ENCODE data around the gene IL19. TPM values are rescaled to one million over a fixed set of nuclear protein-coding genes. Genes with fewer than 3 reads are reported as not detected.

The IL19 gene
- total and polyA plus RNA-seq, 3 donors from 2014 or later, result 0.37 TPM; not detected in 2

DNA sequence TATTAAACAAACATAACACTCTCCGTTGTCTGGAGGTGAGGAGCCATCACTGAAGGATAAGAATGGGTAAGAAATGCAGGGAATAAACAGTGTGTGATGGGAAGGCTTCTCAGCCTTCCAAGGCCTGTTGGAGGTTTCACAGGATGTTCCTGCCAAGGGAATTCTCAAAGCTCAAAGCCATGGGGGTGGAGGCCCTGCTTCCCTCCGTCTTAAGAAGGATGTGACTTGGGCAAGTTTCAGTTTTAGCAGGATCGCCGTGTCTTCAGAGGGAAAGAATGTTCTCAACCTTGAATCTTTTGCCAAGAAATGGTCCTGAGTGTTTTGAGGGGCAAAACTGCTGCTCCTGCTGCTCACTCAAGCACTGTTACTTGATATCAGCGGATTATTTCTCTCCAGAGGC is 53.2 kb downstream of the IL19 start:
- Histone ChIP-seq H3K36me3 (ENCODE audit: low read depth, missing control alignments) (no peaks in the 10 kb centered on the region), H3K27ac (peak overlapping the region in 1 of 2 donors; percentile 8), H3K4me3 (no peak overlapping the region), H3K4me1 (peaks cover 4% of the 10 kb centered on the region), H3K27me3 (no peaks in the 10 kb centered on the region), H3K9me3 (no peaks in the 10 kb centered on the region)
- peak; percentile 76 for DNase-seq
- WGBS, 2 donors, result 41 to 47% methylated on average over 5 of the region's 5 CpGs
- TF ChIP-seq, protein P1, sequence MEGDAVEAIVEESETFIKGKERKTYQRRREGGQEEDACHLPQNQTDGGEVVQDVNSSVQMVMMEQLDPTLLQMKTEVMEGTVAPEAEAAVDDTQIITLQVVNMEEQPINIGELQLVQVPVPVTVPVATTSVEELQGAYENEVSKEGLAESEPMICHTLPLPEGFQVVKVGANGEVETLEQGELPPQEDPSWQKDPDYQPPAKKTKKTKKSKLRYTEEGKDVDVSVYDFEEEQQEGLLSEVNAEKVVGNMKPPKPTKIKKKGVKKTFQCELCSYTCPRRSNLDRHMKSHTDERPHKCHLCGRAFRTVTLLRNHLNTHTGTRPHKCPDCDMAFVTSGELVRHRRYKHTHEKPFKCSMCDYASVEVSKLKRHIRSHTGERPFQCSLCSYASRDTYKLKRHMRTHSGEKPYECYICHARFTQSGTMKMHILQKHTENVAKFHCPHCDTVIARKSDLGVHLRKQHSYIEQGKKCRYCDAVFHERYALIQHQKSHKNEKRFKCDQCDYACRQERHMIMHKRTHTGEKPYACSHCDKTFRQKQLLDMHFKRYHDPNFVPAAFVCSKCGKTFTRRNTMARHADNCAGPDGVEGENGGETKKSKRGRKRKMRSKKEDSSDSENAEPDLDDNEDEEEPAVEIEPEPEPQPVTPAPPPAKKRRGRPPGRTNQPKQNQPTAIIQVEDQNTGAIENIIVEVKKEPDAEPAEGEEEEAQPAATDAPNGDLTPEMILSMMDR (IDR thresholded peaks at IDR 0.05), result no peak
- no peak for TF ChIP-seq POLR2A (IDR thresholded peaks at IDR 0.05)
- intact Hi-C loops (cut with DNase I; ENCODE audit: low total_unique reads), result no loop called here

DNA sequence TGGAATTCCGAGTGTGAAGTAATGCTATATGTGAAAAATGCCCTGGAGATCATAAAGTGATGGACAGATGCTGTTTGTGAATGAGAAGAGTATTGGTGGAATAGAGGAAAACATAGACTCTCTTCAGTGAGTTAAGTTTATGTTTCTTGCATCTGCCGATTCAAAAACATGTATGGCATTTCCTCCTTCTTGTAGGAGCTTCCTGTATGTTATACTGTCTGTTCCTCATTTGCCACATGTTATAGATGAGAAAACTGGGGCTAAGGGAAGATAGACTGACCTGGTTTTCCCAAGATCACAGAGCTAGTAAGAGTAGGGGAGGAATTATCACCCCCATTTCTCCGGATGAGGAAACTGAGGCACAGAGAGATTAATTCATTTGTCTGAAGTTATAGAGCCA is 53.8 kb downstream of the IL19 start:
- Histone ChIP-seq H3K4me1 (peaks cover 4% of the 10 kb centered on the region), H3K4me3 (no peak overlapping the region), H3K9me3 (no peaks in the 10 kb centered on the region), H3K36me3 (ENCODE audit: low read depth, missing control alignments) (no peaks in the 10 kb centered on the region), H3K27me3 (no peaks in the 10 kb centered on the region), H3K27ac (peak overlapping the region in 1 of 2 donors; percentile 8)
- DNase-seq, result no peak
- 64 to 67% methylated on average over 3 of the region's 3 CpGs for WGBS, 2 donors
- intact Hi-C loops (cut with DNase I; ENCODE audit: low total_unique reads), result no loop called here
- no peak for TF ChIP-seq POLR2A (IDR thresholded peaks at IDR 0.05)

DNA sequence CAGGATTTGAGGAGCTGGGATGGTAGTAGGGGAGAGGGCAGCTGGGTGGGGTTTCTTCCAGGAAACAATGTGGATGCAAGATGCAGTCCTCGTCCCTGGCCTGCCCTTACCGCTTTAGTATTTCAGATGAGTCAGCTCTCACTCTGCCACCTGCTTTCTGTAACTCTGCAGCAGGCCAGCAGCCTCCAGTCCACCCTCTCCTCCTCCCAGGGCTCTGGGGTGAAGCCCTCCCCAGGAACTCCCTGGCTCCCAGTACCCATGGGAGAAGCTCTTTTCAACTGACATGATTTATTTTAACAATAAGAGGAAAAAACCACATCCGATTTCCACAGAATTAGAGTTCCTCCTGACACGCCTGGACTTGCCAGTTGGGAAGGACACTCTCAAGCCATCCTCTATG is 55.8 kb downstream of the IL19 start:
- no peak for TF ChIP-seq POLR2A (IDR thresholded peaks at IDR 0.05)
- TF ChIP-seq, protein P1 (IDR thresholded peaks at IDR 0.05), result no peak

DNA sequence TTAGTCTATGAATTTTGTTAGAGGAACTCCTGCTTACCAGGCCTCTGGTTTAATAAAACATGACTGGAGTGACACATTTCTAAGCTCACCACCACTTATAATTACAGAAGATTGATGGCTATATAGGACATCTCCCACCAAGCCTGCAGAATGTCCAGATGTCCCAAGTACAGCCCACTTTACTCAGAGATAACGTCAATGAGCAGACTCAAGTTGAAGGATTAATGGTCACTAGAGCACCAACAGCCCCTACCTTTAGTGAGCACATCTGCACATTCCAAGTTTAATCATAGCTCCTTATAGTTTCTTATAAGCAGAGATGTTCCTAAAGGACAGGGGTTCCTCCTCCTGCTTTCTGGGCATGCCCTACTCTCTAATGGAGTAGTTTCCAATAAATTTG is 57.5 kb downstream of the IL19 start:
- 84 to 100% methylated on average over 1 of the region's 1 CpG for WGBS, 2 donors
- Histone ChIP-seq H3K27ac (no peak overlapping the region), H3K4me1 (peaks cover 4% of the 10 kb centered on the region), H3K27me3 (no peaks in the 10 kb centered on the region), H3K36me3 (ENCODE audit: low read depth, missing control alignments) (no peaks in the 10 kb centered on the region), H3K4me3 (no peak overlapping the region), H3K9me3 (no peaks in the 10 kb centered on the region)
- intact Hi-C loops (cut with DNase I; ENCODE audit: low total_unique reads), result no loop called here
- no peak for TF ChIP-seq POLR2A (IDR thresholded peaks at IDR 0.05)
- TF ChIP-seq, protein P1 (IDR thresholded peaks at IDR 0.05), result no peak
- no peak for DNase-seq

More for the DNA sequence above, 55.8 kb downstream of the IL19 start:
- H3K4me3 ChIP-seq, result no peak overlapping the region
- H3K36me3 ChIP-seq (ENCODE audit: low read depth, missing control alignments), result no peaks in the 10 kb centered on the region
- no peak for DNase-seq
- H3K9me3 ChIP-seq, result no peaks in the 10 kb centered on the region
- H3K4me1 ChIP-seq, result peaks cover 4% of the 10 kb centered on the region
- no peaks in the 10 kb centered on the region for H3K27me3 ChIP-seq
- WGBS, 2 donors, result 53 to 75% methylated on average over 4 of the region's 4 CpGs
- H3K27ac ChIP-seq, result no peak overlapping the region
- intact Hi-C loops (cut with DNase I; ENCODE audit: low total_unique reads), result no loop called here

DNA sequence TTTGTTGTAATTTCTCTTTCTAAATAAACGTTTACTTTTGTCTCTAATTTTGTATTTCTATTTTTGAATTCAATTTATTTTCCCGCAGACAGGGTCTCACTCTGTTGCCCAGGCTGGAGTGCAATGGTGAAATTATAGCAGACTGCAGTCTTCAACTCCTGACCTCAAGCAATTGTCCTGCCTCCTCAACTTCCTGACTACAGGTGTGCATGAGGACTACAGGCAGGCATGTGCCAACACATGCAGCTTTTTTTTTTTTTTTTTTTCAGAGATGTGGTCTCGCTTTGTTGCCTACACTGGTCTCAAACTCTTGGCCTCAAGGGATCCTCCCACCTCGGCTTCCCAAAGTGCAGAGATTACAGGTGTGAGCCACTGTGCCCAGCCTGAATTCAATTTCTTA is 58.2 kb downstream of the IL19 start:
- no peak overlapping the region for H3K27ac ChIP-seq
- no peak for TF ChIP-seq POLR2A (IDR thresholded peaks at IDR 0.05)
- TF ChIP-seq, protein P1 (IDR thresholded peaks at IDR 0.05), result no peak
- 86 to 90% methylated on average over 4 of the region's 4 CpGs for WGBS, 2 donors

More for the DNA sequence above, 58.2 kb downstream of the IL19 start:
- no peak for DNase-seq
- Histone ChIP-seq H3K27me3 (no peaks in the 10 kb centered on the region), H3K4me1 (no peaks in the 10 kb centered on the region), H3K9me3 (no peaks in the 10 kb centered on the region), H3K36me3 (ENCODE audit: low read depth, missing control alignments) (no peaks in the 10 kb centered on the region), H3K4me3 (no peak overlapping the region)
- intact Hi-C loops (cut with DNase I; ENCODE audit: low total_unique reads), result no loop called here
